Activated CD4-positive, alpha-beta T cell treated with anti-CD3 and anti-CD28 coated beads for 1 hour (primary cell): ENCODE data around the gene FMC1.
"Not testable (repeated sequence)": the region's sequence is repeated elsewhere in the genome, so short reads cannot be mapped to it uniquely, and the experiment has no call there.

Experiments used
- DNase-seq: peaks from one replicate; pipeline ENCODE4 v3.0.0-alpha.2; 2020

FMC1 gene, protein sequence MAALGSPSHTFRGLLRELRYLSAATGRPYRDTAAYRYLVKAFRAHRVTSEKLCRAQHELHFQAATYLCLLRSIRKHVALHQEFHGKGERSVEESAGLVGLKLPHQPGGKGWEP

DNA sequence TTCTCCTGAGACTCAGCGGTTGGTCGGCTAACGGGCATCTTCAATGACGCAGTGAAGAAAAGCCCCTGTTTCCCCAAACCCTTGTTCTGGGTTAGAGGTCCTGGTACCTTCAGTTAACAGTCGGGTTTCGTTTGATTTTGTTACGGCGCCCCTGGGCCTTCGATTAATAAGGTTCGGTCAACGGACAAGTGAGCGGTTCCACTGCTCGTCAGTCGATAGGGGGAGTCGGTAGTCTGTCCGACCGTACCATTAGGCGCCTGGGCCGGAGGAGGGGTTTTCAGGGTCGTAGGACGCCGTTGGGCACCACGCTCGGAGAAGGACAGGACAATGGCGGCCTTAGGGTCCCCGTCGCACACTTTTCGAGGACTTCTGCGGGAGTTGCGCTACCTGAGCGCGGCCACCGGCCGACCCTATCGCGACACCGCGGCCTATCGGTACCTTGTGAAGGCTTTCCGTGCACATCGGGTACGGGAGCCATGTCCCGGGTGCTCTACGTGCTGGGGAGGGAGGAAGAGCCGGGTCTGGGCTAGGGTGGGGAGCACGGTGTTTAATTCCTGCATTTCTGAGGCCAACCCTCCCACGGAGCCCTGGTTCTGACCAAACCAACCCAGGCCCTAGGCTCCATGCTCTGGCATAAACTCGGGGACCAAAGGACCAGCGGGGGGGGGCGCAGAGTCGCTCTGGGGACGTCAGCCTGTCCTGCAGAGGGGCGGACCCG, at the start of gene FMC1:
Gene FMC1 (plus strand): TSS at position 280 of the 718 bp plus-strand sequence. CDS start 48 bp downstream, at position 328.
- DNase-seq, result peak; percentile 70

DNA sequence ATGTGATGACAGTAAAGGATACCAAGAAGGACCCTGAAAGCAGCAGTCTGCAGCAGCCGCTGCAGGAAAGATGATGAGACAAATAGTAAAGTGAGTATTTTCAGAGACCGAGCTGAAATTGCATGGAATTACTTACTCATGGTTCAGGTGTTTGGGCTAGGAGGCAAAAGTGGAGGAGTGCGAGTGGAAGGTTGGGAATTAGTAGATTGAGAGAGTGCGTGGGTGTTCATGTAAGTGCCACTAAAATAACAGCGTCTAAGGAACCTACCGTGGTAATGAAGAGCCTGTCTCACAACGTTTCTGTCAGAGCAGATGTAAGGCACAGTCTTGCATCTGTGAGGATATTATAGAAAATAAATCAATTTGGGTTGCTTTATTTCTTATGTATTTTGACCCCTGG, 48.3 kb upstream of the FMC1 start:
- no peak for DNase-seq

DNA sequence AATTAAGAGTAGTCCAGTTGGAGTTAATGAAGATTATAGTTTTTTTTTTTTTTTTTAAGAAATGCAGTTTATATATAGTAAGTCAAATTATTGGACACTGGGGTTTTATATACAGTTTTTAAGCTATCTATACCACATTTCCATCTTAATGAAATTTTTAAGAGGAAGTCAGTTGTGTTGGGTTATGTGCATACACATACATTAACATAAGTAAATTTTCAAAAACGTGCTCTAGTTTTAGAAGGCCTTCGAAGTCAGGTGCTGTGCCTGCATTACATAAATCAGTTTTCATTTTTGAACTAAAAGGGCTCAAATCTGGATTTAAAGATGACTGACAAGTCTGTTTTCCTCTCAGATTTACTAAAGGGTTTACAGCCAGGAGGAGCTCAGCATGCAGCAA, 47.6 kb upstream of the FMC1 start:
- no peak for DNase-seq

DNA sequence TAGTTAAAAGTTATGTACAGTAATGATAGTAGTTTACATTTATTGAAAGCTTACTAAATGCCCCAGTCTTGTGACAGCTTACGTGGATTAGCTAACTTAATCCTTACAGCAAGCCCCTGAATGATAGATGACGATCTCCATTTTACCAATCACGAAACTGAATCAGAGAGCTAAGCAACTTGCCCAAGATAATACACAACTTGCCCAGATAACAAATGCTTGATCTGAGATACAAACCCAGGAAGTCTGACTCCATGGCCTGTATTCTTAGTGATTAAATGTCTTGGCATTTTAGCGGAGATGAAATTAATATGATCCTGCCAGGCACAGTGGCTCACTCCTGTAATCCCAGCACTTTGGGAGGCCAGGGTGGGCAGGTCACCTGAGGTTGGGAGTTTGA, 46.9 kb upstream of the FMC1 start:
- no peak for DNase-seq

DNA sequence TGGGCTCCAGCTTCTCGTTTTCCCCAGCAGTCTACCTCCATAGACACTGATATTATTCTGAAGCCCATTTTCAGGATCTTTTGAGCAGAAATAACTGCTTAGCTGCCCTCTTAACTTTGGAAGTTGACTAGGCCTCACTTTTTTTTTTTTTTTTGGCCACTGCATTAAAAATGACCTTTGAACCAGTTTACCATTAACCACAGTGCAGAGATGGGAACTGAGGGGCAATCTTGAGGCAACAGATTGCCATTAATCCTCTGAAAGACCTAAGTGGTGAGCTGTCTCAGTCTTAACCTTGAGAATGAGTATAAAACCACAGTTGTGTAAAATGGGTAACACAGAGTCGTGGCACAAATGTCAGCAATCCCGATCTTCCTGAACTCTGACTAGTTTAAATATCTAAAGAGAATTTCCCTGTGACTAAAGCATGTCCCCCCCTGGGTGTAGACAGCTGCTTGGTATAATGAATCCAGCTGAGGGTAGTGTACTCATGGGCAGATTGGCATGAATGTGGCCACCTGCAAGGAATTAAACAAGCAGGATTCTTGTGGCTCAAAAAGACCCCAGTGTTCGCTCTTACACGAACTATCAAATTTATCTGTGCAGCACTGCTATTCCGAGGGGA, 46.1 kb upstream of the FMC1 start:
- no peak for DNase-seq

DNA sequence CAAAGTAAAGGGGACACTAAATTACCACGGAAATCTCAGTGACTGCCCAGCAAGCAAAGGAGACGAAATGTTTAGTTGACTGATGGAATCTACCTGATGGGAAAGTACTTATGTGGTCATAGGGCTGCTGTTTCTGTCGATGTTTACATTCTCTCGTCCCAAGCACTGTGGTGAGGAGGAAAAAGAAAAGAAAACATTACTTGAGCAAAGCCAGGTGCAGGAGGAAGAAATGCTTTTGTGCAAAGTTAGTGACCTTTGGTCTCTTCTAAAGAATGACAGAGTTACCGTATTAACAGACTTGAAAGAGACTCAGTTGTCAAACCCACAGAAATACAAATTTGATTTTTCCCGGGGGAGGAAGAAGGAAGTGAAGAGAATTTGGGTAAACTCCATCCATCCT, 43.3 kb upstream of the FMC1 start:
- no peak for DNase-seq

DNA sequence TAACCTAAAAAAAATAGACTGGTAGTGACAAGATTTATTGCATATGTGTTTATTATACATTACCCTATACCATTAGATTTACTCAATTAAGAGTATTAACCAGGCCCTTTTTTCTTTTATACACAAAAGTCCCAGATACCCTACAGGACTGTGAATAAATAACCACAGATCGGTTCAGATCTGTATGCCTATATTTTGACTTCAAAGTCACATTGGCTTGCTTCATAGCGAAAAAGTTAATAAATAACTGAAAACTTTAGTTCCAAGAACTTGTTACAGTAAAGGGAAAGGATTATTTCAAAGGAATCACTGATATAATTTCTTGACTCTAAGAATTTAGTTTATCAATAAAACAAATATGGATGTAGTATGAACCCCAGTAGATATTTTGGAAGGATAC, 41.8 kb upstream of the FMC1 start:
- no peak for DNase-seq

DNA sequence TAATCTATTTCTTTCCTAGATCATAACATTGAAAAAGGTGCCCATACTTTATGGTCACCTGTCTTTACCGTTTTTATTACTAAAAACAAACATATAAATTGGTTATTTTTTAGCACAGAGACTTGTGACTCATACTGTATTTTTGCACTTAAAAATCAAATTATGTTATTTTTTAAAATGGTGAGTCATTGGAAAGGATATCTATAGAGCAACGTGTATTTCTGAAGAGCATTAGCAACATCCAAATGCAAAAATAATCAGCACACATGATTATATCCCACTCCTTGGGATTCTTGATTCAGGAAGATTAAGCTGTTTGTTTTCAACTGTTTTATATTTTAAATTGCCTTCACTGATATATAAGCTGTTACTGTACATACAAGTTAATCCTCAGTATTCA, 40.7 kb upstream of the FMC1 start:
- DNase-seq, result no peak

DNA sequence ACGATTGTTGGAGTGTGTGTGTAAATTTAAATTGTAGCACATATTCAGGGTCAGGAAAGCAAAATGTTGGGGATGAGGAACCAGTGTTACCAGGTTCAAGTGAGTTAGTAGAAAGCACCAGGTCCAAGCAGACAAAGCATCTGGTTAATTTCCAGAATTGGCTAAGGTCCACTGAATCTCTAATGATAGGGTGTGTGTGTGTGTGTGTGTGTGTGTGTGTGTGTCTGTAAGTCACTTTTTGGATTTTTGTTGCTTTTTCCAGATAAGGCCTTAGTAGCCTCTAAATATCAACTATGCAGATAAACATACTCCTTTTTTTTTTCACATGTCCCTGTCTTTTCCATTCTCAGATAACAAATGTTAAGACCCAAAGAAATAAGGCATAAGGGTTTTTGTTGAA, 36.6 kb upstream of the FMC1 start:
- no peak for DNase-seq

DNA sequence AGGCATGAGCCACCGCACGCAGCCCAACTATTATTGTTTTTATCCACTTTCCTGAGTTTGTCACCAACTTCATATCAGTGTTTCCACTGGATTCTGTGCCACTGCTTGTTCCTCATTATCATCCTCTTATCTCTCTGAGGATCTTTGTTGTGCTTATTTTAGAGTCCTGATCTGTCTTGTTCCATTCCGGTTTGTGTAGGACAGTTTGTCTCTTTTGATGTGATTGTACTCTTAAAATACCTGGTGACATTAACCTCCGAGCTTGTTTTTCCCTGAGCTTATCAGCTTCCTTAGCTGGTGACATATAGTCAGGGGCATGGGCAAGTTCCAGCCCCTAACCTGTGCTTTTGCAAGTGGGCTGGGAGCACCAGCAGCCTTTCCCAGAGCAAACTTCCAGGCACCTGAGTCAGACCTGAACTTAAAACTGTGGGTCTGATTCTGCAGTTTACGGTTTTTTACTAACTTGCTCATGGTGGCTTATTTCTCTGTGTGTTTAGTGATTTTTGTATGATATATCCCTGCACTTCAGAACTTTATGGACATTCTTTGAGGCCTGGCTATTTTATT, 23.1 kb upstream of the FMC1 start:
- DNase-seq, result no peak

DNA sequence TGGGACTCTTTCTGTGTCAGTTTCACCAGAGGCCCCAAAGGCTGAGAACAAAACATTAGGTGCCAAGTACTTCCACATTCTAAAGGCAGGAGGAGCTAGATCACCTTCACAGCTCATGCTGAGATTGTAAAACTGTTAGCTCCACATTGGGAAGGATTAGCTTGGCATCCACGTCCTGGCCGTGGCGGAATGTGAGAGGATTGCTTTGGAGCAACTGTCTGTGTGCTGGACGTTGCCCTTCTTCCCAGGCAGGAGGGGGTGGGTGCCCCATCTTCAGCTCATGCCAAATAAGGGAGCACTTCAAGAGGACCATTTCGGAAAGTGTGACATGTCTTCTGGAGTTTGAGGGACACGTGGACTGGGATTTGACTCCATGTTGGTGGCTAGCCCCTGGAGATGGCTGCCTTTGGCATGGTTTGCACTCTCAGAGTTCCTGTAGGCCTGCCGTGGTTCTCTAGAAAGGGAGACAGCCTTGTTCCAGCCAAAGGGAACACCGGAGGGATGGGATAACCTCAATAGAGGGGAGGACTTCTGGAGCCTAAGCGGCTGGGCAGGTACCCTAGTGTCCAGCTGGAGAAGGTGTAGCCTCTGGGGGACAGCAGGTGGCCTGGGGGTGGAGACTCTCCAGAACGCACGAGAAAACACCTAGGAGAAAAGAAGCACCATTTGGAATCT, 19.9 kb upstream of the FMC1 start:
- DNase-seq, result no peak

DNA sequence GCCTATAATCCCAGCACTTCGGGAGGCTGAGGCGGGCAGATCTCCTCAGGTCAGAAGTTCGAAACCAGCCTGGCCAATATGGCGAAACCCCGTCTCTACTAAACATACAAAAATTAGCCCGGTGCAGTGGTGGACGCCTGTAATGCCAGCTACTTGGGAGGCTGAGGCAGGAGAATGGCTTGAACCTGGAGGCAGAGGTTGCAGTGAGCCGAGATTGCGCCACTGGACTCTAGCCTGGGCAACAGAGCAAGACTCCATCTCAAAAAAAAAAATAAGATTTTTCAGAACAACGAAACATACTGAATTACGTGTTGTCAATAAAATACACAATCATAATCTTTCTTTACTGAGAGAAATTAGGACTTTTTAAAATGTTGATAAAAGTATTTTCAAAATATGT, 16.4 kb upstream of the FMC1 start:
- DNase-seq, result not testable (repeated sequence)

DNA sequence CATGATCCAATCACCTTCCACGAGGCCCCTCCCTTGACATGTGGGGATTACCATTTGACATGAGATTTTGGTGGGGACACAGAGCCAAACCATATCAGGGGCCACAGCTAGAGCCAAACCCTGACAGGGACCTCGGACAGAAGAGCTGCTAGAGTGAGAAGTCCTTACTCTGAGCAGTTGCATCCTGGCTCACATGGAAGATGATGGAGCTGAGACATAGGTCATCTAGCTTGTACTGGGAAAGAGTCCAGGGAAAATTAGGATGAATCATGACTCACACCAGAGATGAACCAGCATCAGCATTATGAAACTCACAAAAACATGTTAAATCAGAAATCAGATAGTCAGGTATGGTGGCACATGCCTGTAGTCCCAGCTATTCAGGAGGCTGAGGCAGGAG, 12.8 kb upstream of the FMC1 start:
- no peak for DNase-seq

DNA sequence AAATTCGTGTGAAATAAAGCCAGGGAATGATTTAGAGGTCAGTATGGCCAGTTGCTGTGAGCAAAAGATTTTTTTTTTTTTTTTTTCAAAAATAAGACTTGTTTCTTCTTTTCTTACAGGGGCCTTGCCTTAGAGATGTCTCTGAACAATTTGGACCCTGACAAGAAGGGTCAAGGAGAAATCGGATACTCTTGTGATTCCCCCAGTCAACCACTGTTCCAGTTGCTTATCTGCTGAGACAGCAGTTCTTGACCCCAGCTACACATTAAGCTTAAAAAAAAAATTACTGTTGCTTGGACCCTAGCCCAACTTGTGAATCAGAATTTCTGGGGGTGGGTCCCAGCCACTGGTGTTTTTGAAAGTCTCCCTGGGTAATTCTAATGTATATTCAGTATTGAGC, 12.0 kb upstream of the FMC1 start:
- DNase-seq, result no peak

DNA sequence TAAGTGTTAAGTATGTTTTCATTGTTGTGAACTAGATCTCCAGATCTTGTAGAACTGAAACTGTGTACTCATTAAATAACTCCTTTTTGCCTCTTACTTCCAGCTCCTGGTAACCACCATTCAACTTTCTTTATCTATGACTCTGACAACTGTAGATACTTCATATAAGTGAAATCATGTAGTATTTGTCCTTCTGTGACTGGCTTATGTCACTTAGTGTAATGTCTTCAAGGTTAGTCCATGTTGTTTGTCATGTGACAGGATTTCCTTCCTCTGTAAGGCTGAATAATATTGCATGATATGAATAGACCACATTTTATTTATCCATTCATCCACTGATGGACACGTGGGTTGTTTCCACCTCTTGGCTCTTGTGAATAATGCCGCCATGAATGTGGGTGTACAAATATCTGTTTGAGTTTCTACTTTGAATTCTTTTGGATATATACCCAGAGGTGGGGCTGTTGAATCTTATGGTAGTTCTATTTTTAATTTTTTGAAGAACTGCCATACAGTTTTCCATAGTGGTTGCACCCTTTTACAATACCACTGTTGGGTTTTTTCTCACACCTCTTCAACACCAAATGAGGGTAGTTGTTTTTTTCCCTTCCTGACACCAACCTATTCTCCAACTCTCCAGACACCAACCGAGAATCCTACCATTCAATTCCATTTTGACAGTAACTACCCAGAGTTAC, 10.7 kb upstream of the FMC1 start:
- no peak for DNase-seq

DNA sequence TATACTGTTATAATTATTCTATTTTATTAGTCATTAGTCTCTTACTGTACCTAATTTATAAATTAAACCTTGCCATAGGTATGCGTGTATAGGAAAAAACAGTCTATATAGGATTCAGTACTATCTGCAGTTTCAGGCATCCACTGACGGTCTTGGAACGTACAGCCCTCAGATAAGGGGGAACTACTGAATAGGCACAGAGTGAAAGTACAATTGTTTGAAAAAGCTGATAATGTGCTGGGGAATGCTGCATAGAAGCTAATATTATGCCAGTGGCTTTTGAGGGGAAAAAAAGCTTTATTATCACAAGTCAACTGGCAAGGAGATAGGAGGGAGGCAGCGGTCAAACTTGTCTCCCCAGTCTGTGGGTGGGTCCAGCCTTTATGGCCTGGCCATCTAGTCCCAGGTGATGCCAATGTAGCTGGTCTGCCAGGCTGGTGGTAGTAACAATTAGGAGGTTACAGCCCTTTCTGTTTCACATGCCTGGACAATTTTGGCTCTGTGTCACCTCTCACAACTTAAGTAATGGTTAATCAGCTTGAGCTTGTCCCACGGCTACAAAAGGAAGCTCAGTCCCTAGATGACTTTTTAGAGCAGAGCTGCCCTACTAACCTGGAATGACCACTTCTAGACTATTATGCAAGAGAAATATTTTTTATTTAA, 8.3 kb upstream of the FMC1 start:
- DNase-seq, result no peak

DNA sequence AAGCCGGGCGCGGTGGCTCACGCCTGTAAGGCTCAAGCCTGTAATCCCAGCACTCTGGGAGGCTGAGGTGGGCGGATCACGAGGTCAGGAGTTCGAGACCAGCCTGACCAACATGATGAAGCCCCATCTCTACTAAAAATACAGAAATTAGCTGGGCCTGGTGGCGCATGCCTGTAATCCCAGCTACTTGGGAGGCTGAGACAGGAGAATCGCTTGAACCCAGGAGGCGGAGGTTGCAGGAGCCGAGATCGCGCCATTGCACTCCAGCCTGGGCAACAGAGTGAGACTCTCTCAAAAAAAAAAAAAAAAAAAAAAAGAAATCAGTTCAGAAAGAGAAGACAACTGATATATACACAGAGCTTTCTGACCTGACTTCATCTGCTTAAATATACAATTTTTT, 7.7 kb upstream of the FMC1 start:
- DNase-seq, result not testable (repeated sequence)

DNA sequence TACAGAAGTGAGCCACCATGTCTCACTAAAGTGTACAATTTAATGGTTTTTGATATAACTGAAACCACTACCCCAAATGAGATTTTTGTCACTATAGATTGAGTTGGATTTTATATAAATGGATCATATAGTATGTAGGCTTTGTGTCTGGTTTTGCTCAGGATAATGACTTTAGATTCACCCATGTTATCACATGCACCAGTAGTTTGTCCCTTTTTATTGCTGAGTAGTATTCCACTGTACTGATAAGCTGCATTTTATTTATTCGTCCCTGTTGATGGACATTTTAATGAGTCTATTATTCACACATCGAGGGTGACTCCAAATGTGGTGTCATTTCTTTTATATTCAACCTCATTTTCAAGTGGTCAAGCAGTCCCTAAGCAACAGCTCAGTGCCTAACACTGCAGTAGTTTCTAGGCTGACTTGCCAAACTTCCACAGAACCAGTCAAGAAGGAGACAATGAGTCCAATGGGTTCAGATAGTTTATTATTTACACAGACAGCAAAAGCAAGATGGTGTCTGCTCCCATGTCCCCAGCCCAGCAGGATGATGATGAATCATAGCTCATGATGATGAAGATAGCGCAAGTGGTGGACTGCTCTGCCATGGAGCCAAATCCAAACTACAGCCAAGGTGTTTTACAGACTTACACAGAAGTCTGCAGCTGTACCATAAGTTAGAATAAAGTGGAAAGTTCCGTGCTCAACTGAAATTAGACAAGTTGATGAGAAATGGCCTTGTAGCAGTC, 6.6 kb upstream of the FMC1 start:
- no peak for DNase-seq

DNA sequence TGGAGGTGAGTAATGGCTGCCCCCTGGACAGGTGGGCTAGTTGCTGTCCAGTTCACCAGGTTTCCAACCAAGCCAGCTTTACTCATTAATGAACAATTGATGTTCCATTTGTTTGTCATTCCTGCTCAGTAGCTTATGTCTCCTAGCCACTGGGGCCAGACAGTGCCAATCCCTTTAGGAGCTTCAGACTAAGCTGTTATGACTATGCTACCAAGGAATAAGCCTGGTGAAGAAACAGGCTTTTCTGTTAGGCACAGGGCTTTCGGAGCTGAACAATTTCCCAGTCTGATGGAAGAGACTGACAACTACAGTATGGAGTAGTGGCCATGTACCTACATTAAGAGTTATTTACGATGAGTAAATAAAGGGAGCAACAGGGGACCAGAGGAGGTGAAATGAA, 2.1 kb upstream of the FMC1 start:
- no peak for DNase-seq

DNA sequence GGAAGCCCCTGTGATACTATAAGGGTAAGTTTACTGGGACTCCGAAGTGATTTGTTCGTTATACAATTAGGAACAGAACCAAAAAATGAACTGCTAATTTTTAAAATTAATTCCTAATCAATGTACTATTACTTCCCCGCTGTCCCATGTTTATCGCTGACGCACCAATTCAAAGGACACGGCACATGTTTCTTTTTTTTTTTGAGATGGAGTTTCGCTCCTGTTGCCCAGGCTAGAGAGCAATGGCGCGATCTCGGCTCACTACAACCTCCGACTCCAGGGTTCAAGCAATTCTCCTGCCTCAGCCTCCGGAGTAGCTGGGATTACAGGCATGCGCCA, 1.5 kb upstream of the FMC1 start:
- no peak for DNase-seq

DNA sequence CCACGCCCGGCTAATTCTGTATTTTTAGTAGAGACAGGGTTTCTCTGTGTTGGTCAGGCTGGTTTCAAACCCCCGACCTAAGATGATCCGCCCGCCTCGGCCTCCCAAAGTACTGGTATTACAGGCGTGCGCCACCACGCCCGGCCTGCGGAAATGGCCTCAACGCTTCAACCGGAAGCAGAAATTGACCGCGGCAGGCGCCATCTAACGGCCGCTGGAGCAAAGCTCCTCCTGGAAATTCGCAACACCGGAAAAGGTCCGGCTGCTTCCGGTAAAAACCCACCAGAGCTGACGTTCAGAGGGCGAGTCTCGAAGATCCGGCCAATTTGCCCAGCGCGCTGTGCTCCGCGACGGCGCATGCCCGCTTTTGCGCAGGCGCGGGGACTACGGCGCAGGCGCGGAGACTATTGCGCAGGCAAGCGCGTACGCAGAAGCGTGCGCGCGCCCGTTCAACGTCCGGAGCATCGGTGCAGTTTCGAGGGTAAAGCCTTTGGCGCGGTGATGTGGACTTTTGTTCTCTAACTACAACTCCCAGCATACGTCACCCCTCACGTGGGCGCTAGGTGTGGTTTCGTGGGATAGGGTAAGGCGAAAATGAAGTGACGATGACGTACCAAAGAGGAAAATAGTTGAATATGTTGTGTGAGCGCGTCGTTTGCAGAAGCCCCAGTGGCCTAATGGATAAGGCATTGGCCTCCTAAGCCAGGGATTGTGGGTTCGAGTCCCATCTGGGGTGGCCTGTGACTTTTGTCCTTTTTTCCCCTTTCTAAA, 915 bp upstream of the FMC1 start:
- peak; percentile 98 for DNase-seq

DNA sequence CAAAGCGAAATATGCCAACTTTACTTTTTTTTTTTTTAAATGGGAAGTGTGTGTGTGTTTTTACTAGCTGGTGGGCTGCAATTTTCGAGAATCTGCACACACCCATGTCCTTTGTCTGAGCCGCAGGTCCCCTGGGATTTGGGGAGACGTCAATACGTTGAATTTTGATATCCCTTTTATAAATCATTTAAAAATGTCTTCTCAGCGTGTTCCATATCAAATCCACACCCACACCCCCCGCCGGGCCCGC, 404 bp upstream of the FMC1 start:
- DNase-seq, result no peak
